ENCODE measurements around the gene FIBP. TPM values are rescaled to one million over a fixed set of nuclear protein-coding genes. Genes with fewer than 3 reads are reported as not detected.

FIBP gene
- polyA plus RNA-seq, 3 donors: 79.1 to 109 (median 101) TPM

- Mint-ChIP-seq H3K4me3 (no peak overlapping the region), H3K36me3 (peaks cover 44 to 56% of the 10 kb centered on the region in 2 donors), H3K9me3 (peaks cover 0 to 2% (median 0%) of the 10 kb centered on the region in 7 donors), H3K27me3 (ENCODE audit: low read depth in 3 of 3) (no peaks in the 10 kb centered on the region), H3K27ac (peak overlapping the region in 5 of 7 donors; percentile 54 to 79 (median 71)), H3K4me1 (peaks cover 42% of the 10 kb centered on the region)
- no peak overlapping the region for H3K9ac ChIP-seq (ENCODE audit: insufficient read depth, low read length, poor library complexity, severe bottlenecking)
- no peak overlapping the region for H3K4me2 ChIP-seq (replicated peaks; ENCODE audit: extremely low read depth, low read length, poor library complexity, severe bottlenecking)
- H3K27me3 ChIP-seq (ENCODE audit: control insufficient read depth in 2 of 2, insufficient read depth in 2 of 2, low read length in 2 of 2): no peaks in the 10 kb centered on the region
- DNase-seq: no peak
- intact Hi-C loops (cut with micrococcal nuclease): loop anchor here (1.0 to 5.0 kb wide), 2 partner anchors 103 to 105 kb away; no protein-coding TSS in a partner anchor
- no peak for TF ChIP-seq CTCF (IDR thresholded peaks at IDR 0.05)
- peaks cover 36 to 46% of the 10 kb centered on the region in 2 donors for H3K36me3 ChIP-seq (replicated peaks in 1 of 2; ENCODE audit: control insufficient read depth in 1 of 2, insufficient read depth in 2 of 2, low read length in 2 of 2)
- no peak overlapping the region for H3K4me3 ChIP-seq (replicated peaks in 1 of 3; ENCODE audit: low read depth in 2 of 3, low read length in 3 of 3)
- H3K27ac ChIP-seq (ENCODE audit: low read depth in 1 of 2, low read length in 2 of 2): no peak overlapping the region
- 93% methylated on average over 22 of the region's 28 CpGs for WGBS (ENCODE audit: insufficient coverage)
- H4K20me1 ChIP-seq (ENCODE audit: insufficient read depth, low read length): peaks cover 15% of the 10 kb centered on the region
- no peaks in the 10 kb centered on the region for H3K9me3 ChIP-seq (replicated peaks in 1 of 2; ENCODE audit: control insufficient read depth in 1 of 2, insufficient read depth in 1 of 2, low read length in 2 of 2)
- H2AFZ ChIP-seq (ENCODE audit: insufficient read depth, low read depth, low read length, poor library complexity, severe bottlenecking): no peak overlapping the region
- peaks cover 28 to 49% of the 10 kb centered on the region in 2 donors for H3K4me1 ChIP-seq (ENCODE audit: control insufficient read depth in 1 of 2, insufficient read depth in 2 of 2, low read length in 2 of 2)
- peaks cover 22% of the 10 kb centered on the region for H3K79me2 ChIP-seq (ENCODE audit: insufficient read depth, low read length)
These were observed 4.2 kb downstream of the FIBP start for GRCh38 chr11:65883786-65884715.

GRCh38 chr11:65883058-65883761 lies 5.1 kb downstream of the FIBP start:
- peaks cover 22% of the 10 kb centered on the region for H3K79me2 ChIP-seq (ENCODE audit: insufficient read depth, low read length)
- H3K27ac ChIP-seq (ENCODE audit: low read depth in 1 of 2, low read length in 2 of 2): no peak overlapping the region
- H3K9me3 ChIP-seq (replicated peaks in 1 of 2; ENCODE audit: control insufficient read depth in 1 of 2, insufficient read depth in 1 of 2, low read length in 2 of 2): no peaks in the 10 kb centered on the region
- no peak overlapping the region for H3K4me3 Mint-ChIP-seq
- TF ChIP-seq CTCF (IDR thresholded peaks at IDR 0.05): no peak
- peaks cover 40% of the 10 kb centered on the region for H3K4me1 Mint-ChIP-seq
- peaks cover 44 to 56% of the 10 kb centered on the region in 2 donors for H3K36me3 Mint-ChIP-seq
- H3K36me3 ChIP-seq (replicated peaks in 1 of 2; ENCODE audit: control insufficient read depth in 1 of 2, insufficient read depth in 2 of 2, low read length in 2 of 2): peaks cover 36 to 46% of the 10 kb centered on the region in 2 donors
- no peak overlapping the region for H3K4me3 ChIP-seq (replicated peaks in 1 of 3; ENCODE audit: low read depth in 2 of 3, low read length in 3 of 3)
- WGBS (ENCODE audit: insufficient coverage): 92% methylated on average over 7 of the region's 13 CpGs
- H4K20me1 ChIP-seq (ENCODE audit: insufficient read depth, low read length): peaks cover 15% of the 10 kb centered on the region
- DNase-seq: no peak
- peak overlapping the region in 1 of 7 donors; percentile 25 for H3K27ac Mint-ChIP-seq
- peaks cover 23 to 43% of the 10 kb centered on the region in 2 donors for H3K4me1 ChIP-seq (ENCODE audit: control insufficient read depth in 1 of 2, insufficient read depth in 2 of 2, low read length in 2 of 2)
- H2AFZ ChIP-seq (ENCODE audit: insufficient read depth, low read depth, low read length, poor library complexity, severe bottlenecking): no peak overlapping the region
- H3K27me3 Mint-ChIP-seq (ENCODE audit: low read depth in 3 of 3): peaks cover 0 to 2% (median 0%) of the 10 kb centered on the region in 3 donors
- H3K9ac ChIP-seq (ENCODE audit: insufficient read depth, low read length, poor library complexity, severe bottlenecking): no peak overlapping the region
- no peak overlapping the region for H3K4me2 ChIP-seq (replicated peaks; ENCODE audit: extremely low read depth, low read length, poor library complexity, severe bottlenecking)
- peaks cover 0 to 2% (median 0%) of the 10 kb centered on the region in 7 donors for H3K9me3 Mint-ChIP-seq
- H3K27me3 ChIP-seq (ENCODE audit: control insufficient read depth in 2 of 2, insufficient read depth in 2 of 2, low read length in 2 of 2): no peaks in the 10 kb centered on the region
- intact Hi-C loops (cut with micrococcal nuclease): loop anchor here in 1 of 2 donors (5.0 kb wide), 1 partner anchor 104 kb away; no protein-coding TSS in a partner anchor

Data from CD14-positive monocyte (primary cell).